Calu3 (cell line): ENCODE results near the gene ZNF324B. TPM values are rescaled to one million over a fixed set of nuclear protein-coding genes. Genes with fewer than 3 reads are reported as not detected.

Source experiments
- BruUV-seq: library from RNA; stranded (reverse); fragments of 400-500 nt; replicated peaks from 2 replicates; lab custom pipeline; 2021; lab: Mats Ljungman, UMichigan
- CTCF ChIA-PET: fragments of 300-600 bp; sonication (Branson Sonifier 250); formaldehyde crosslinking; loops from one replicate; lab custom pipeline; 2022; ENCODE audit warnings: antibody characterized with exemption; lab: Charles Lee
- DNase-seq: peaks from one replicate; pipeline ENCODE4 v3.0.0; 2022
- H3K27ac Mint-ChIP-seq: one replicate; pipeline ENCODE4 v1.8.0; 2022; ENCODE audit warnings: mixed read lengths; ENCODE audit not compliant: unreplicated experiment
- H3K27me3 Mint-ChIP-seq: one replicate; pipeline ENCODE4 v1.8.0; 2022; ENCODE audit warnings: mixed read lengths; ENCODE audit not compliant: unreplicated experiment
- H3K36me3 Mint-ChIP-seq: one replicate; pipeline ENCODE4 v1.8.0; 2022; ENCODE audit warnings: mild to moderate bottlenecking, moderate library complexity, mixed read lengths; ENCODE audit not compliant: insufficient read depth, unreplicated experiment
- H3K4me1 Mint-ChIP-seq: one replicate; pipeline ENCODE4 v1.8.0; 2022; ENCODE audit warnings: mild to moderate bottlenecking, low read depth, mixed read lengths; ENCODE audit not compliant: unreplicated experiment
- H3K4me3 Mint-ChIP-seq: one replicate; pipeline ENCODE4 v1.8.0; 2022; ENCODE audit warnings: mild to moderate bottlenecking, low read depth, moderate library complexity, mixed read lengths; ENCODE audit not compliant: unreplicated experiment
- H3K9me3 Mint-ChIP-seq: one replicate; pipeline ENCODE4 v1.8.0; 2022; ENCODE audit warnings: low read depth, mixed read lengths; ENCODE audit not compliant: unreplicated experiment
- intact Hi-C: fragments of 100-400 bp; cut with micrococcal nuclease; formaldehyde crosslinking; loops from one replicate; pipeline ENCODE4 v1.10.0; 2022; ENCODE audit not compliant: unreplicated experiment
- total RNA-seq: library from RNA; stranded (reverse); gene quantifications from 2 replicates; pipeline ENCODE4 v1.2.3, GENCODE V29; 2022
- TF ChIP-seq, protein P1 (sequence below): fragments of 200-600 bp; IDR thresholded peaks from one replicate; pipeline ENCODE4 v1.8.0; 2022; ENCODE audit warnings: antibody characterized with exemption; ENCODE audit not compliant: unreplicated experiment

Gene ZNF324B
- total RNA-seq, 1 experiment from 2014 or later, result 13.7 TPM

DNA sequence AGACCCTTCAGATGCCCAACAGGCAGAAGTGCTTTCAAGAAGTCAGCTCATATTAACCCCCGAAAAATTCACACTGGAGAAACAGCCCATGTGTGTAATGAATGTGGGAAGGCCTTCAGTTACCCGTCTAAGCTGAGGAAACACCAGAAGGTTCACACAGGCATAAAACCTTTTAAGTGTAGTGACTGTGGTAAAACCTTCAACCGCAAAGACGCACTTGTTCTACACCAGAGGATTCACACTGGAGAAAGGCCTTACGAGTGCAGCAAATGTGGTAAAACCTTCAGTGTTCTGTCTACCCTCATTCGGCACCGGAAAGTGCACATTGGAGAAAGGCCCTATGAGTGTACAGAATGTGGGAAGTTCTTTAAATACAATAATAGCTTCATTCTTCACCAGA, 34.4 kb upstream of the ZNF324B start:
- Mint-ChIP-seq H3K36me3 (peaks cover 33% of the 10 kb centered on the region), H3K27ac (no peak overlapping the region), H3K27me3 (no peaks in the 10 kb centered on the region), H3K4me3 (no peak overlapping the region), H3K4me1 (no peaks in the 10 kb centered on the region), H3K9me3 (peaks cover 6% of the 10 kb centered on the region)
- TF ChIP-seq, protein P1, sequence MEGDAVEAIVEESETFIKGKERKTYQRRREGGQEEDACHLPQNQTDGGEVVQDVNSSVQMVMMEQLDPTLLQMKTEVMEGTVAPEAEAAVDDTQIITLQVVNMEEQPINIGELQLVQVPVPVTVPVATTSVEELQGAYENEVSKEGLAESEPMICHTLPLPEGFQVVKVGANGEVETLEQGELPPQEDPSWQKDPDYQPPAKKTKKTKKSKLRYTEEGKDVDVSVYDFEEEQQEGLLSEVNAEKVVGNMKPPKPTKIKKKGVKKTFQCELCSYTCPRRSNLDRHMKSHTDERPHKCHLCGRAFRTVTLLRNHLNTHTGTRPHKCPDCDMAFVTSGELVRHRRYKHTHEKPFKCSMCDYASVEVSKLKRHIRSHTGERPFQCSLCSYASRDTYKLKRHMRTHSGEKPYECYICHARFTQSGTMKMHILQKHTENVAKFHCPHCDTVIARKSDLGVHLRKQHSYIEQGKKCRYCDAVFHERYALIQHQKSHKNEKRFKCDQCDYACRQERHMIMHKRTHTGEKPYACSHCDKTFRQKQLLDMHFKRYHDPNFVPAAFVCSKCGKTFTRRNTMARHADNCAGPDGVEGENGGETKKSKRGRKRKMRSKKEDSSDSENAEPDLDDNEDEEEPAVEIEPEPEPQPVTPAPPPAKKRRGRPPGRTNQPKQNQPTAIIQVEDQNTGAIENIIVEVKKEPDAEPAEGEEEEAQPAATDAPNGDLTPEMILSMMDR, result no peak
- DNase-seq, result no peak
- no TSS peak for BruUV-seq
- CTCF ChIA-PET, result no interaction called here
- intact Hi-C loops, result no loop called here

DNA sequence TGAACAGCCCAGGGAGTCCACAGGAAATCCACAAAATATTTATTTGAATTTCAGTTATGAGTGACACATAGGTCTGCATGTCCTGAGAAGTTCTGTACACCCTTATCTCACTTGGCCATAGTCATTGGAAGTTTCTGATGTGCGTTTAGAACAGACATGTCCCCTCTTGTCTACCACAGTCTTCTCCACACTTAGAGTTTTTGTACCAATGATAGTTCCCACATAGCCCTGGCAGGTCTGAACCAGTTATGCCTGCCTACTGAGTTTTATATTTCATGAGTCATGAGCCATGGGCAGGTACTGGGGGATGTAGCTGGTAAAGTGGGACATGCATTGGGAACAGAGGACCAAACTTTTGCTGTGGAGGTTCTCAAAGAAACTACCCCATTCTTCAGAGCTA, 22.8 kb upstream of the ZNF324B start:
- intact Hi-C loops, result no loop called here
- no peak for DNase-seq
- CTCF ChIA-PET, result no interaction called here
- no TSS peak for BruUV-seq
- Mint-ChIP-seq H3K27ac (no peak overlapping the region), H3K4me3 (no peak overlapping the region), H3K27me3 (no peaks in the 10 kb centered on the region), H3K4me1 (no peaks in the 10 kb centered on the region), H3K36me3 (peaks cover 4% of the 10 kb centered on the region), H3K9me3 (peaks cover 14% of the 10 kb centered on the region)
- TF ChIP-seq, protein P1, result no peak

DNA sequence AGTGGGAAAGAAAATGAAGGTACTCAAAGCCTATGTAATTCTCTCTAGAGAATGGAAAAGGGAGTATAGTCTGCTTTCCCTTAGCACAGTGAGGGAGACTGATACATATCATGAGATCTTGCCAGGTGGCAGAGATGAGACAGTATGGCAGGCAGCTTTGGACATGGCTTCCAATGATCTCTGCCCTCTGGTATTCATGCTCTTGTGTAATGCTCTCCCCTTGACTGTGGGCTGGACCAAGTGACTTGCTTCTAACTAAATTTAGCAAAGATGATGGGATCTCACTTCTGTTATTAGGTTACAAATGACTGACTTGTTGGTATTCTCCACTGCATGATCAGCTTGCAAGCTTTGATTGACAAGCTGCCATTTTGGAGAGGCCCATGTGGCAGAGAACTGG, 21.7 kb upstream of the ZNF324B start:
- no peaks in the 10 kb centered on the region for H3K4me1 Mint-ChIP-seq
- H3K27ac Mint-ChIP-seq, result no peak overlapping the region
- no peaks in the 10 kb centered on the region for H3K36me3 Mint-ChIP-seq
- TF ChIP-seq, protein P1, result no peak
- no peak for DNase-seq
- intact Hi-C loops, result no loop called here
- no peaks in the 10 kb centered on the region for H3K27me3 Mint-ChIP-seq
- no TSS peak for BruUV-seq
- CTCF ChIA-PET, result interaction anchor here (0.6 kb wide), 1 partner anchor 24 kb away, joined by 6 read pairs; no protein-coding TSS in a partner anchor
- H3K9me3 Mint-ChIP-seq, result peaks cover 17% of the 10 kb centered on the region
- H3K4me3 Mint-ChIP-seq, result no peak overlapping the region

DNA sequence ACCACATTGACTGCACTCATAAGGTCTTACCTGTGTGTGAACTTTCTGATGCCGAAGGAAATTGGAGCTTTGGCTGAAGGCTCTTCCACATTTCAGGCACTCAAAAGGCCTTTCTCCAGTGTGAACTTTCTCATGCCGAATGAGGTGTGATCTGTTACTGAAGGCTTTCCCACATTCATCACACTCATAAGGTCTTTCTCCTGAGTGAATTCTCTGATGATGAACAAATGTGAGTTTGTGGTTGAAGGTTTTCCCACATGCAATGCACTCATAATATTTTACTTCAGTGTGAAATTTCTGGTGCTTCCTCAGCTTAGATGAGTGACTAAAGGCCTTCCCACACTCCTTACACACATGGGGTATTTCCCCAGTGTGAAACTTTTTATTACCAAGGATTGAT, 17.2 kb upstream of the ZNF324B start:
- no peak for DNase-seq
- TF ChIP-seq, protein P1, result no peak
- Mint-ChIP-seq H3K27me3 (no peaks in the 10 kb centered on the region), H3K36me3 (no peaks in the 10 kb centered on the region), H3K9me3 (peaks cover 16% of the 10 kb centered on the region), H3K4me1 (no peaks in the 10 kb centered on the region), H3K27ac (no peak overlapping the region), H3K4me3 (no peak overlapping the region)
- intact Hi-C loops, result no loop called here
- CTCF ChIA-PET, result no interaction called here
- no TSS peak for BruUV-seq
